A549 (cell line): Measurements from ENCODE around the gene MAST2. TPM values are rescaled to one million over a fixed set of nuclear protein-coding genes. Genes with fewer than 3 reads are reported as not detected.

Source experiments
- ATAC-seq, 2 experiments: fragments of 200-7000 bp in 1 of 2; fragments of >200 bp in 1 of 2; cut with Nextera tagmentation in 1 of 2; cut with Tn5 transposase in 1 of 2; 3 replicates each; pipeline versions ENCODE4 v1.8.0 to v1.9.1; 2018 to 2020; ENCODE audit warnings: mild to moderate bottlenecking in 1 of 2, moderate library complexity in 1 of 2
- CTCF ChIA-PET: fragments of 300-600 bp; sonication (Branson Sonifier 250); formaldehyde crosslinking; extraction: SDS; loops from one replicate; lab custom pipeline; 2021; ENCODE audit warnings: antibody characterized with exemption, inconsistent platforms; lab: Yijun Ruan, JAX
- POLR2A ChIA-PET: fragments of 350-600 bp; formaldehyde crosslinking; extraction: SDS; loops from one replicate; lab custom pipeline; 2021; ENCODE audit warnings: antibody characterized with exemption, inconsistent platforms; lab: Yijun Ruan, JAX
- DNase-seq, 2 experiments: peaks; one replicate each; pipeline versions ENCODE4 v3.0.0 to v3.0.0-alpha.2; 2011 to 2016; ENCODE audit warnings: low read depth in 1 of 2, low spot score in 1 of 2
- FAIRE-seq: peaks from 2 replicates; lab custom pipeline; 2011; peaks lifted over from hg19 to GRCh38; lab: Jason Lieb, UNC
- H3K27ac ChIP-seq, 2 experiments: fragments of >200 bp; sonication (Bioruptor Twin); formaldehyde crosslinking; 3 replicates each; pipeline ENCODE4 v1.5.1; 2016 to 2017
- H3K4me1 ChIP-seq: fragments of >200 bp; sonication (Bioruptor Twin); formaldehyde crosslinking; 3 replicates; pipeline ENCODE4 v1.6.1; 2016
- H3K4me2 ChIP-seq: fragments of >200 bp; sonication (Bioruptor Twin); formaldehyde crosslinking; 3 replicates; pipeline ENCODE4 v1.6.1; 2016
- H3K4me3 ChIP-seq: fragments of >200 bp; sonication (Bioruptor Twin); formaldehyde crosslinking; 3 replicates; pipeline ENCODE4 v1.5.1; 2016
- H3K9me3 ChIP-seq: fragments of >200 bp; sonication (Bioruptor Twin); formaldehyde crosslinking; 3 replicates; pipeline ENCODE4 v1.6.1; 2016
- CBX8 ChIP-seq: fragments of 200-600 bp; sonication (generic); IDR thresholded peaks from 2 replicates; pipeline ENCODE4 v1.6.1; 2016
- CHD4 ChIP-seq: fragments of 200-600 bp; sonication (generic); IDR thresholded peaks from 2 replicates; pipeline ENCODE4 v1.6.1; 2016; ENCODE audit warnings: antibody characterized with exemption, mild to moderate bottlenecking, borderline replicate concordance
- CTCF ChIP-seq: fragments of >200 bp; sonication (Bioruptor Twin); formaldehyde crosslinking; IDR thresholded peaks from 3 replicates; pipeline ENCODE4 v1.5.1; 2016
- EHF ChIP-seq: fragments of 250-450 bp; sonication (Bioruptor Pico); IDR thresholded peaks from 2 replicates; pipeline ENCODE4 v1.5.0; 2020; ENCODE audit warnings: mild to moderate bottlenecking
- EHMT2 ChIP-seq: fragments of 200-600 bp; sonication (generic); IDR thresholded peaks from 2 replicates; pipeline ENCODE4 v1.6.1; 2016; ENCODE audit warnings: antibody characterized with exemption, low read depth, mild to moderate bottlenecking, moderate library complexity
- EP300 ChIP-seq, 2 experiments: fragments of >200 bp; sonication (Bioruptor Twin); formaldehyde crosslinking; IDR thresholded peaks; 2 replicates in 1 of 2; 3 replicates in 1 of 2; pipeline ENCODE4 v1.6.1; 2016 to 2017
- FOSB ChIP-seq: fragments of 250-450 bp; sonication (Bioruptor Pico); IDR thresholded peaks from 2 replicates; pipeline ENCODE4 v1.5.0; 2020; ENCODE audit warnings: mild to moderate bottlenecking, moderate library complexity
- HDAC2 ChIP-seq: fragments of 200-600 bp; sonication (generic); IDR thresholded peaks from 2 replicates; pipeline ENCODE4 v1.6.1; 2016
- HEYL ChIP-seq: fragments of 250-450 bp; sonication (Bioruptor Pico); IDR thresholded peaks from 2 replicates; pipeline ENCODE4 v1.8.0; 2021; ENCODE audit warnings: mild to moderate bottlenecking, moderate library complexity
- HMGXB4 ChIP-seq: fragments of 250-450 bp; sonication (Bioruptor Pico); IDR thresholded peaks from 2 replicates; pipeline ENCODE4 v1.5.0; 2021; ENCODE audit warnings: mild to moderate bottlenecking, moderate library complexity, borderline replicate concordance
- HOXB5 ChIP-seq: fragments of 250-450 bp; sonication (Bioruptor Pico); IDR thresholded peaks from 2 replicates; pipeline ENCODE4 v1.5.0; 2020; ENCODE audit warnings: mild to moderate bottlenecking, moderate library complexity
- JUNB ChIP-seq: fragments of >200 bp; sonication (Bioruptor Twin); formaldehyde crosslinking; IDR thresholded peaks from 2 replicates; pipeline ENCODE4 v1.6.1; 2016
- KDM1A ChIP-seq: fragments of 200-600 bp; sonication (generic); IDR thresholded peaks from 2 replicates; pipeline ENCODE4 v1.6.1; 2016; ENCODE audit warnings: low read depth, mild to moderate bottlenecking
- MAX ChIP-seq: IDR thresholded peaks from 2 replicates; pipeline ENCODE4 v1.6.1; 2012
- MAZ ChIP-seq: fragments of 150-350 bp; IDR thresholded peaks from 2 replicates; pipeline ENCODE4 v1.6.1; 2014; ENCODE audit warnings: antibody characterized with exemption, low read depth, low read length, borderline replicate concordance
- NFE2L2 ChIP-seq: fragments of 150-350 bp; conservative IDR thresholded peaks from 2 replicates; pipeline ENCODE4 v1.6.1; 2014; ENCODE audit warnings: low read length
- NR3C1 ChIP-seq: fragments of >200 bp; sonication (Bioruptor Twin); formaldehyde crosslinking; IDR thresholded peaks from 3 replicates; pipeline ENCODE4 v1.6.1; 2017
- PHF8 ChIP-seq: fragments of 200-600 bp; sonication (generic); IDR thresholded peaks from 2 replicates; pipeline ENCODE4 v1.6.1; 2016; ENCODE audit warnings: low read depth, mild to moderate bottlenecking, antibody characterized with exemption, moderate library complexity, borderline replicate concordance
- TP53 ChIP-seq: fragments of 250-450 bp; sonication (Bioruptor Pico); IDR thresholded peaks from 2 replicates; pipeline ENCODE4 v1.5.0; 2021; ENCODE audit warnings: mild to moderate bottlenecking, moderate library complexity
- ZFP36 ChIP-seq: fragments of 450-650 bp; IDR thresholded peaks from 2 replicates; pipeline ENCODE4 v1.6.1; 2014; ENCODE audit warnings: borderline replicate concordance; ENCODE audit not compliant: partially characterized antibody
- ZSCAN20 ChIP-seq: fragments of 250-450 bp; sonication (Bioruptor Pico); IDR thresholded peaks from 2 replicates; pipeline ENCODE4 v1.8.0; 2022; ENCODE audit warnings: mild to moderate bottlenecking, moderate library complexity
- WGBS: methylation state at CpG from one replicate; pipeline ENCODE4 v1.1.6; 2017; ENCODE audit errors: missing lambda C conversion rate; 5-methylcytosine and 5-hydroxymethylcytosine counted together
- polyA plus RNA-seq, 4 experiments: library from polyadenylated mRNA; depleted of rRNA in 3 of 4; stranded (reverse); fragments of >200 nt; fragmentation: RNase III in 1 of 4; extraction: RNeasy Plus Mini Kit Qiagen cat#74134 plus additional on column Dnase treatment in 1 of 4; gene quantifications; 2 replicates in 3 of 4; 3 replicates in 1 of 4; pipeline ENCODE4 v1.2.3, GENCODE V29; 2011 to 2017

MAST2 gene
- polyA plus RNA-seq, 2 of the 4 experiments (the other 2 are of a cell fraction), result 19.3 to 20.5 TPM

- no peak for TF ChIP-seq MAX
- TF ChIP-seq HEYL (CRISPR knock-in tag), result no peak
- TF ChIP-seq PHF8, result no peak
- TF ChIP-seq MAZ, result no peak
- TF ChIP-seq NR3C1, result no peak
- no peak for TF ChIP-seq HMGXB4
- no peak for TF ChIP-seq EHF (CRISPR knock-in tag)
- TF ChIP-seq HDAC2, result no peak
- TF ChIP-seq JUNB, result no peak
- TF ChIP-seq TP53 (CRISPR knock-in tag), result no peak
- TF ChIP-seq CBX8, result no peak
- TF ChIP-seq CTCF, result no peak
- TF ChIP-seq ZFP36, result no peak
- no peak for TF ChIP-seq EHMT2
- TF ChIP-seq ZSCAN20 (CRISPR knock-in tag), result no peak
- TF ChIP-seq NFE2L2, result no peak
- TF ChIP-seq EP300 (IDR thresholded peaks at IDR 0.05), result no peak
- no peak for TF ChIP-seq CHD4
- FAIRE-seq (no peak), DNase-seq (no peak), ATAC-seq (no peak; a peak in 2 of 6 replicates)
- no peaks in the 10 kb centered on the region for H3K9me3 ChIP-seq
- POLR2A ChIA-PET, result no interaction called here
- CTCF ChIA-PET, result interaction anchor here (0.9 to 1.4 kb wide), 2 partner anchors 15 to 202 kb away, joined by 4 to 5 read pairs; no protein-coding TSS in a partner anchor
- H3K4me3 ChIP-seq, result no peak overlapping the region
- H3K4me1 ChIP-seq, result no peaks in the 10 kb centered on the region
- WGBS, result 95% methylated on average over 2 of the region's 2 CpGs
- H3K27ac ChIP-seq, result no peak overlapping the region
- H3K4me2 ChIP-seq, result no peak overlapping the region
Measured at GRCh38 chr1:46021046-46021996, 217.9 kb downstream of the MAST2 start.

GRCh38 chr1:46026531-46026930, 223.1 kb downstream of the MAST2 start:
- H3K27ac ChIP-seq, result no peak overlapping the region
- DNase-seq, result no peak
- TF ChIP-seq FOSB (no peak), CBX8 (no peak), KDM1A (no peak), HOXB5 (CRISPR knock-in tag) (no peak)
- CTCF ChIA-PET, result interaction anchor here (0.5 to 1.9 kb wide), 5 partner anchors 8 to 153 kb away, joined by 3 to 10 read pairs (median 5); no protein-coding TSS in a partner anchor
- no peak overlapping the region for H3K4me2 ChIP-seq
- H3K4me3 ChIP-seq, result no peak overlapping the region
- no peak for ATAC-seq
- no peak for FAIRE-seq
- H3K9me3 ChIP-seq, result no peaks in the 10 kb centered on the region
- 90% methylated on average over 3 of the region's 3 CpGs for WGBS
- POLR2A ChIA-PET, result no interaction called here
- no peaks in the 10 kb centered on the region for H3K4me1 ChIP-seq
